Liver (tissue), 9 donors: Measurements from ENCODE around the gene ZFYVE26. TPM values are rescaled to one million over a fixed set of nuclear protein-coding genes. Genes with fewer than 3 reads are reported as not detected.
A peak's percentile ranks its signal among the peaks of the same experiment; 100 is the strongest.
"Not testable (repeated sequence)": the region's sequence is repeated elsewhere in the genome, so short reads cannot be mapped to it uniquely, and the experiment has no call there.

Experiments used
- DNase-seq: peaks from one replicate; pipeline ENCODE4 v3.0.0-alpha.2; 2017; ENCODE audit warnings: low spot score
- H3K27ac ChIP-seq, 2 donors: one replicate each; pipeline ENCODE4 v1.7.0; 2013; ENCODE audit warnings: inconsistent platforms in 2 of 2, low read length in 2 of 2, control low read depth in 1 of 2, low read depth in 1 of 2, mild to moderate bottlenecking in 1 of 2
- H3K27me3 ChIP-seq, 4 donors: one replicate each; pipeline versions ENCODE4 v1.6.1 to v1.7.0; 2013; ENCODE audit warnings: low read length in 3 of 4, inconsistent platforms in 1 of 4, mild to moderate bottlenecking in 1 of 4, moderate library complexity in 1 of 4; ENCODE audit not compliant: control insufficient read depth in 4 of 4, insufficient read depth in 4 of 4
- H3K36me3 ChIP-seq, 4 donors: one replicate each; pipeline versions ENCODE4 v1.6.1 to v1.7.0; 2013; ENCODE audit warnings: low read length in 3 of 4, mild to moderate bottlenecking in 3 of 4, low read depth in 1 of 4, moderate library complexity in 1 of 4; ENCODE audit not compliant: control insufficient read depth in 4 of 4, insufficient read depth in 3 of 4
- H3K4me1 ChIP-seq, 4 donors: one replicate each; pipeline versions ENCODE4 v1.6.1 to v1.7.0; 2013; ENCODE audit warnings: low read length in 3 of 4, mild to moderate bottlenecking in 3 of 4, moderate library complexity in 1 of 4; ENCODE audit not compliant: control insufficient read depth in 4 of 4, insufficient read depth in 4 of 4
- H3K4me3 ChIP-seq, 3 donors: one replicate each; pipeline versions ENCODE4 v1.6.1 to v1.7.0; 2013; ENCODE audit warnings: low read length in 3 of 3, control low read depth in 1 of 3, low read depth in 1 of 3, mild to moderate bottlenecking in 1 of 3
- H3K9ac ChIP-seq, 2 donors: one replicate each; pipeline ENCODE4 v1.7.0; 2013; ENCODE audit warnings: low read length in 2 of 2, mild to moderate bottlenecking in 2 of 2, moderate library complexity in 2 of 2, control low read depth in 1 of 2, low read depth in 1 of 2
- H3K9me3 ChIP-seq, 4 donors: one replicate each; pipeline versions ENCODE4 v1.6.1 to v1.7.0; 2013; ENCODE audit warnings: low read length in 3 of 4; ENCODE audit not compliant: control insufficient read depth in 4 of 4
- EGR1 ChIP-seq, 2 donors: IDR thresholded peaks; 2 replicates each; pipeline ENCODE4 v1.6.1; 2016 to 2018; ENCODE audit warnings: antibody characterized with exemption in 2 of 2, low read depth in 2 of 2
- GABPA ChIP-seq, 2 donors: IDR thresholded peaks in 1 of 2; conservative IDR thresholded peaks in 1 of 2; 2 replicates each; pipeline ENCODE4 v1.6.1; 2016; ENCODE audit warnings: antibody characterized with exemption in 2 of 2, mild to moderate bottlenecking in 1 of 2, moderate library complexity in 1 of 2
- HNF4A ChIP-seq, 2 donors: conservative IDR thresholded peaks; 2 replicates each; pipeline ENCODE4 v1.6.1; 2016; ENCODE audit warnings: antibody characterized with exemption in 2 of 2, mild to moderate bottlenecking in 2 of 2
- JUND ChIP-seq, 2 donors: IDR thresholded peaks; 2 replicates each; pipeline ENCODE4 v1.6.1; 2016; ENCODE audit warnings: antibody characterized with exemption in 2 of 2
- MAX ChIP-seq: IDR thresholded peaks from 2 replicates; pipeline ENCODE4 v1.6.1; 2016; ENCODE audit warnings: antibody characterized with exemption
- NR2F2 ChIP-seq: IDR thresholded peaks from 2 replicates; pipeline ENCODE4 v1.6.1; 2016; ENCODE audit warnings: antibody characterized with exemption
- RXRA ChIP-seq, 2 donors: IDR thresholded peaks; 2 replicates each; pipeline ENCODE4 v1.6.1; 2017 to 2018; ENCODE audit warnings: antibody characterized with exemption in 2 of 2, mild to moderate bottlenecking in 1 of 2
- SP1 ChIP-seq: IDR thresholded peaks from 2 replicates; pipeline ENCODE4 v1.6.1; 2018; ENCODE audit warnings: antibody characterized with exemption, mild to moderate bottlenecking
- YY1 ChIP-seq: IDR thresholded peaks from 2 replicates; pipeline ENCODE4 v1.6.1; 2016; ENCODE audit warnings: antibody characterized with exemption, mild to moderate bottlenecking
- WGBS: extraction: QIAGEN DNeasy Blood & Tissue Kit; methylation state at CpG from one replicate; pipeline ENCODE4 v1.1.7; 2013; 5-methylcytosine and 5-hydroxymethylcytosine counted together
- polyA plus RNA-seq, 2 donors: library from polyadenylated mRNA; stranded (reverse) in 1 of 2; unstranded in 1 of 2; fragments of 200-250 nt in 1 of 2; fragments of >200 nt in 1 of 2; fragmentation: Nextera tagmentation in 1 of 2; extraction: Ambion mirVana in 1 of 2; gene quantifications; one replicate each; pipeline versions ENCODE4 v1.2.1 to v1.2.3, GENCODE V29; 2013 to 2015
- total RNA-seq, 2 donors: library from RNA; depleted of rRNA; stranded (reverse); fragments of >200 nt; gene quantifications; one replicate each; pipeline ENCODE4 v1.2.3, GENCODE V29; 2014
- TF ChIP-seq, protein P1 (sequence below): IDR thresholded peaks from 2 replicates; pipeline ENCODE4 v1.6.1; 2016; ENCODE audit warnings: antibody characterized with exemption
- TF ChIP-seq, protein P2 (sequence below): fragments of 150-350 bp; IDR thresholded peaks from 2 replicates; pipeline ENCODE4 v1.5.1; 2017; ENCODE audit warnings: improper control_type of control experiment, low read depth, low read length; ENCODE audit not compliant: missing input control
- donor health status: healthy.
- donor health status: healthy.
- donor health status: healthy.
- donor health status: healthy.
- donor health status: healthy.

Gene ZFYVE26
- total and polyA plus RNA-seq, 4 donors: 2.4 to 17.2 (median 7.7) TPM

DNA sequence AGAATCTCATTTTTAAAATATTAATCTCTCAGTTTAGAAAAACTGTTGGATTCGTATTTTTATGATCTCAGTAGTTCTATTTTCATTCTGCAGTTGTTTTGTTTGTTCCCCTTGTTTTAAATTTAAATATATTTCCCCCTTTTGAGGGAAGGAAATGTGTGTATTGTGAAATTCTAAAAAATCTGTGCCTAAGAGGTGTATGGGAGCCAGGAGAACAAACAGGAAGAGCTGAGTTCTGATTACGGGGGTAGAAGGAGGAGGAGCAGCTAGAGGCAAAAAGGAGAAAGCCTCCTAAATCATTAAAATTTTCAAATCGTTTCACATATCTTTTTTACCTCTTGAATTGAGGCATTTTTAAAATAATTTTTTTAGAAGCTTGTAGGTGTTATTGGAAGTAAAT lies 112.4 kb downstream of the ZFYVE26 start:
- Histone ChIP-seq H3K4me1 (peaks cover 0 to 12% (median 8%) of the 10 kb centered on the region in 4 donors), H3K9me3 (no peaks in the 10 kb centered on the region), H3K27me3 (no peaks in the 10 kb centered on the region), H3K27ac (no peak overlapping the region), H3K9ac (peak overlapping the region in 1 of 2 donors; percentile 42), H3K4me3 (no peak overlapping the region), H3K36me3 (no peaks in the 10 kb centered on the region)
- no peak for DNase-seq
- WGBS: 22% methylated on average over 3 of the region's 3 CpGs
- no peak for TF ChIP-seq SP1
- TF ChIP-seq HNF4A (conservative IDR thresholded peaks at IDR 0.05): no peak
- no peak for TF ChIP-seq YY1
- TF ChIP-seq NR2F2: no peak
- TF ChIP-seq JUND (IDR thresholded peaks at IDR 0.05): no peak

GRCh38 chr14:67701492-67701891 lies 114.9 kb downstream of the ZFYVE26 start, which contains the start of gene RDH12:
TSS of gene RDH12 (plus strand) at chr14:67701886. CDS start at chr14:67722643, 20,757 bp downstream.
- H3K36me3 ChIP-seq, H3K4me3 ChIP-seq, H3K9me3 ChIP-seq, H3K9ac ChIP-seq, DNase-seq, H3K27me3 ChIP-seq, H3K27ac ChIP-seq: not testable (repeated sequence)
- H3K4me1 ChIP-seq: peaks cover 0 to 23% (median 11%) of the 10 kb centered on the region in 4 donors
- 91% methylated on average over 8 of the region's 8 CpGs for WGBS

GRCh38 chr14:67698179-67698578 lies 118.2 kb downstream of the ZFYVE26 start:
- H3K9me3 ChIP-seq: no peaks in the 10 kb centered on the region
- peak overlapping the region in 1 of 2 donors; percentile 39 for H3K9ac ChIP-seq
- peaks cover 0 to 34% (median 4%) of the 10 kb centered on the region in 4 donors for H3K4me1 ChIP-seq
- no peaks in the 10 kb centered on the region for H3K27me3 ChIP-seq
- 13% methylated on average over 1 of the region's 1 CpG for WGBS
- TF ChIP-seq EGR1 (IDR thresholded peaks at IDR 0.05; ENCODE audit: low read depth in 2 of 2): no peak
- TF ChIP-seq RXRA (IDR thresholded peaks at IDR 0.05): no peak
- TF ChIP-seq, protein P1, sequence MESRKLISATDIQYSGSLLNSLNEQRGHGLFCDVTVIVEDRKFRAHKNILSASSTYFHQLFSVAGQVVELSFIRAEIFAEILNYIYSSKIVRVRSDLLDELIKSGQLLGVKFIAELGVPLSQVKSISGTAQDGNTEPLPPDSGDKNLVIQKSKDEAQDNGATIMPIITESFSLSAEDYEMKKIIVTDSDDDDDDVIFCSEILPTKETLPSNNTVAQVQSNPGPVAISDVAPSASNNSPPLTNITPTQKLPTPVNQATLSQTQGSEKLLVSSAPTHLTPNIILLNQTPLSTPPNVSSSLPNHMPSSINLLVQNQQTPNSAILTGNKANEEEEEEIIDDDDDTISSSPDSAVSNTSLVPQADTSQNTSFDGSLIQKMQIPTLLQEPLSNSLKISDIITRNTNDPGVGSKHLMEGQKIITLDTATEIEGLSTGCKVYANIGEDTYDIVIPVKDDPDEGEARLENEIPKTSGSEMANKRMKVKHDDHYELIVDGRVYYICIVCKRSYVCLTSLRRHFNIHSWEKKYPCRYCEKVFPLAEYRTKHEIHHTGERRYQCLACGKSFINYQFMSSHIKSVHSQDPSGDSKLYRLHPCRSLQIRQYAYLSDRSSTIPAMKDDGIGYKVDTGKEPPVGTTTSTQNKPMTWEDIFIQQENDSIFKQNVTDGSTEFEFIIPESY: no peak
- no peak for TF ChIP-seq MAX
- no peak for TF ChIP-seq HNF4A (conservative IDR thresholded peaks at IDR 0.05)
- no peak for TF ChIP-seq SP1
- TF ChIP-seq, protein P2, sequence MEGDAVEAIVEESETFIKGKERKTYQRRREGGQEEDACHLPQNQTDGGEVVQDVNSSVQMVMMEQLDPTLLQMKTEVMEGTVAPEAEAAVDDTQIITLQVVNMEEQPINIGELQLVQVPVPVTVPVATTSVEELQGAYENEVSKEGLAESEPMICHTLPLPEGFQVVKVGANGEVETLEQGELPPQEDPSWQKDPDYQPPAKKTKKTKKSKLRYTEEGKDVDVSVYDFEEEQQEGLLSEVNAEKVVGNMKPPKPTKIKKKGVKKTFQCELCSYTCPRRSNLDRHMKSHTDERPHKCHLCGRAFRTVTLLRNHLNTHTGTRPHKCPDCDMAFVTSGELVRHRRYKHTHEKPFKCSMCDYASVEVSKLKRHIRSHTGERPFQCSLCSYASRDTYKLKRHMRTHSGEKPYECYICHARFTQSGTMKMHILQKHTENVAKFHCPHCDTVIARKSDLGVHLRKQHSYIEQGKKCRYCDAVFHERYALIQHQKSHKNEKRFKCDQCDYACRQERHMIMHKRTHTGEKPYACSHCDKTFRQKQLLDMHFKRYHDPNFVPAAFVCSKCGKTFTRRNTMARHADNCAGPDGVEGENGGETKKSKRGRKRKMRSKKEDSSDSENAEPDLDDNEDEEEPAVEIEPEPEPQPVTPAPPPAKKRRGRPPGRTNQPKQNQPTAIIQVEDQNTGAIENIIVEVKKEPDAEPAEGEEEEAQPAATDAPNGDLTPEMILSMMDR: no peak
- TF ChIP-seq GABPA (IDR thresholded peaks at IDR 0.05 in 1 of 2, conservative IDR thresholded peaks at IDR 0.05 in 1 of 2): no peak
- TF ChIP-seq NR2F2: no peak
- H3K36me3 ChIP-seq: no peaks in the 10 kb centered on the region
- no peak overlapping the region for H3K4me3 ChIP-seq
- no peak overlapping the region for H3K27ac ChIP-seq
- DNase-seq: no peak
